HG02840 (cell line): ENCODE data around the gene ITGB1BP2.
"Not testable (repeated sequence)": the region's sequence is repeated elsewhere in the genome, so short reads cannot be mapped to it uniquely, and the experiment has no call there.

Source experiments
- ATAC-seq: cut with Tn5 transposase; IDR thresholded peaks from one replicate; pipeline ENCODE4 v1.9.1; 2021; ENCODE audit warnings: mild to moderate bottlenecking, moderate library complexity, moderate number of reproducible peaks; ENCODE audit not compliant: unreplicated experiment, low FRiP score

ITGB1BP2 gene

DNA sequence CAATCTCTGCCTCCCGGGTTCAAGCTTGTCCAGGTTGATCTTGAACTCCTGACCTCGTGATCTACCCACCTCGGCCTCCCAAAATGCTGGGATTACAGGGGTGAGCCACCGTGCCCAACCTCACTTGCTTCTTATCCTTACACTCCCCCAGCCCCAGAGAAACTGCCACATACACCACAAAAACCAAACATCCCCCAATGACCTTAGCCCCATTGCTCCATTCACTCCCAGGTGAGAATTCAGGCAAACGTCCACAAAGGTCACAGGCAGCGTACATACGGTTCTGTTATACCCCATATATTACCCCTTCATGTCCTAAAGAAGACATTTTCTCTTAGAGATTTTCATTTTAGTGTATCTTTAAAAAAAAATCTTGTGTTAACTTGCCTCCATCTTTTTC lies 1.1 kb upstream of the ITGB1BP2 start:
- not testable (repeated sequence) for ATAC-seq

GRCh38 chrX:71302461-71303213 lies 1.1 kb downstream of the ITGB1BP2 start:
- no peak for ATAC-seq

- ATAC-seq, result no peak
Measured at GRCh38 chrX:71304561-71304960, 3.0 kb downstream of the ITGB1BP2 start.

DNA sequence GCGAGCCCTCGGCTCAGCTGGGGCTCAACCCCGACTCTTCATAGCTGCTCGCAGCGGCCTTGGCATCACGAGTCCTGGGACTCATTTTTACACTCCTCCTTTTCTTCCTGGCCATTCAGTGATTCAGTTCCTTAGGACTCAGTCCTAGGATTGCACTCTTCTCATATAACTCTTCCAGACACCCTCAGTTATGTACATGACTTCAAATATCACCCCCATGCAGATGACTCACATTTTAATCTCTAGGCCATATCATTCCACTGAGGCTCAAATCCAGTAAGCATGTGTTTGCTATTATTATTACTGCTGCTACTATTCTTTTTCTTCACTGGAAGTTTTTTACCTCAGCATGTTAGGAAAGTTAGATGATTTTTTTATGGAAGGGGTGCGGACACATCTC lies 14.4 kb downstream of the ITGB1BP2 start:
- no peak for ATAC-seq

GRCh38 chrX:71316959-71317358 lies 15.4 kb downstream of the ITGB1BP2 start:
- not testable (repeated sequence) for ATAC-seq

- ATAC-seq, result no peak
Measured at GRCh38 chrX:71320126-71320525, 18.6 kb downstream of the ITGB1BP2 start.

DNA sequence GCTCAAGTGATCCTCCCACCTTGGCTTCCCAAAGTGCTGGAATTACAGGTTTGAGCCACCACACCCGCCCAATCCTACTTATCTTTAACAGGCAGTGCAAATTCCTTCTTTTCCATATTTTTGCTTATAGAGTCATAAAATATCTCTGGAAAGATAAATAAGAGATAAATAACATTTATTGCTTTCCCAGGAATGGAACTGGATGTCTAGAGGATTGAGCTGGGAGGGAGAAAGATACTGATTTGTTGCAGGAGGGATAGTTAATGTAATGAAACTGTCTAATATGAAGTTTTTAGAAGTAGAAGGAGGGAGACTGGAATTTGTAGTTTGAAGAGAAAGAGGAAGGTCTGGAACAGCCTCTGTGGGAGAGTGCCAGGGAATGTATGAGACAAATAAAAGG lies 20.2 kb downstream of the ITGB1BP2 start:
- no peak for ATAC-seq

GRCh38 chrX:71324452-71324851 lies 22.9 kb downstream of the ITGB1BP2 start:
- not testable (repeated sequence) for ATAC-seq

DNA sequence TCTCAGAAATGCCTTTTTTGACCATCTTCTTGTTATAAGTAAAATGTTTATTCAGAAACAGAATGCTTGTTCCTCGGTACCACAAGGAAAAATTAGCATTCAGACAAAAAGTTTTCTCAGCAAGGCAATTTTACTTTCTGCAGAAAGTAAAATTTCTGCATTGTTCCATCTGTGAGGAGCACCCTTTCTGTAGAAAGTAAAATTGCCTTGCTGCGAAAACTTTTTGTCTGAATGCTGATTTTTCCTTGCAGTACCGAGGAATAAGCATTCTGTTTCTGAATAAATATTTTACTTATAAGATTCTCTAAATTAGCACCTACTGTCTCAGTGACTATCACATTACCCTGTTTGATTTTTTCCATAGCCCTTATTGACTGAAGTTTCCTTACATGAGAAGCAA lies 24.8 kb downstream of the ITGB1BP2 start:
- no peak for ATAC-seq

DNA sequence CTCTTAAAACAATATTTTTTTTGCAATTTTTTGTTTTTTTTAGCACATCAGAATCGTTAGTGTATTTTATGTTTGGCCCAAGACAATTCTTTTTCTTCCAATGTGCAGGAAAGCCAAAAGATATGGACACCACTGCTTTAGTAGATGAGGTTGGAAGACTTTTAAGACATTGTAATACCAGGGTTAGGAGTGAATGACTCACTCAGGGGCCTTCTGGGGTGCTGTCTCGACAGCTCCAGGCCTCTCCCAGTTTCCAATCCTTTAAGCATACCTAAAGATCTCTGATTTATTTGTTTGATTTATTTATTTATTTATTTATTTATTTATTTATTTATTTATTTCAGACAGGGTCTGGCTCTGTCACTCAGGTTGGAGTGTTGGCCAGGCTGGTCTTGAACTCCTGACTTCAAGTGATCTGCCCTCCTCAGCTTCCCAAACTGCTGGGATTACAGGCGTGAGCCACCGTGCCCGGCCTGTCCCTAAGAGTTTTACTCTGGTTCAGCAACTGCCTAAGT lies 47.7 kb downstream of the ITGB1BP2 start:
- not testable (repeated sequence) for ATAC-seq

DNA sequence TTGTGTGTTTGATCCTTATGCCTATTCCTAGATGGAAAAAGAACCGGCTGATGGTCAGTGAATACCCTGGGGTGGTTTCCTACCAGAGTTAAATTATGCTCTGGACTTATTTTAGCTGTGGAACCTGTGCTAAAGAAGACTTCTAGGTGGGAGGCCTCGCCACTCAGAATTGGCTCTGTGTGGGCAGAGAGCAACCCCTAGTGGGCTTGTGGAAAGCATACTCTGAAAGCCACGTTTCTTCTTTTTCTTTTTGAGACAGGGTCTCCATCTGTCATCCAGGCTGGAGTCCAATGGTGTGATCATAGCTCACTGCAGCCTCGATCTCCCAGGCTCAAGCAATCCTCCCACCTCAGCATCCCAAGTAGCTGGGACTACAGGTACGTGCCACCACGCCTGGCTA lies 48.3 kb downstream of the ITGB1BP2 start:
- not testable (repeated sequence) for ATAC-seq

DNA sequence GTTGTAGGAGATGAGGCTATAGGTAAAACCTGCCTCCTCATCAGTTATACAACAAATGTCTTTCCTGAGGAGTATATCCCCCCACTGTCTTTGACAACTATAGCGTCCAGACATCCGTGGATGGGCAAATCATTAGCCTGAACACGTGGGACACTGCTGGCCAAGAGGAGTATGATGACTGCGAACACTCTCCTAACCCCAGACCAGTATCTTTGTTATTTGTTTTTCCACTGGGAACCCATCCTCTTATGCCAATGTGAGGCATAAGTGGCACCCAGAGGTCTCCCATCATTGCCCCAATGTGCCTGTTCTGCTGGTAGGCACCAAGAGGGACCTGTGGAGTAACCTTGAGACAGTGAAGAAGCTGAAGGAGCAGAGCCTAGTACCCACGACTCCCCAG lies 50.9 kb downstream of the ITGB1BP2 start:
- ATAC-seq, result not testable (repeated sequence)
